HG03103 (cell line): ENCODE results near the gene SUCLG2.
A peak's percentile ranks its signal among the peaks of the same experiment; 100 is the strongest.
"Not testable (repeated sequence)": the region's sequence is repeated elsewhere in the genome, so short reads cannot be mapped to it uniquely, and the experiment has no call there.

Source experiments
- ATAC-seq: cut with Tn5 transposase; IDR thresholded peaks from one replicate; pipeline ENCODE4 v1.9.1; 2021; ENCODE audit warnings: low read depth; ENCODE audit not compliant: unreplicated experiment

The SUCLG2 gene

GRCh38 chr3:67616046-67616445 is 38.4 kb downstream of the SUCLG2 start:
- ATAC-seq = no peak

- no peak for ATAC-seq
Measured at GRCh38 chr3:67614195-67614594, 40.2 kb downstream of the SUCLG2 start.

- no peak for ATAC-seq
Measured at GRCh38 chr3:67610458-67610857, 44.0 kb downstream of the SUCLG2 start.

GRCh38 chr3:67609709-67610108 is 44.7 kb downstream of the SUCLG2 start:
- no peak for ATAC-seq

- ATAC-seq = no peak
Measured at GRCh38 chr3:67608034-67608433, 46.4 kb downstream of the SUCLG2 start.

- no peak for ATAC-seq
Measured at GRCh38 chr3:67605377-67605776, 49.0 kb downstream of the SUCLG2 start.

- ATAC-seq = no peak
Measured at GRCh38 chr3:67602816-67603215, 51.6 kb downstream of the SUCLG2 start.

GRCh38 chr3:67601919-67602608 is 52.3 kb downstream of the SUCLG2 start:
- no peak for ATAC-seq

GRCh38 chr3:67601385-67601784 is 53.0 kb downstream of the SUCLG2 start:
- ATAC-seq = no peak

- no peak for ATAC-seq
Measured at GRCh38 chr3:67599821-67600220, 54.6 kb downstream of the SUCLG2 start.

- ATAC-seq = no peak
Measured at GRCh38 chr3:67598814-67599556, 55.4 kb downstream of the SUCLG2 start.

- ATAC-seq = no peak
Measured at GRCh38 chr3:67595424-67595823, 59.0 kb downstream of the SUCLG2 start.

GRCh38 chr3:67593761-67594234 is 60.6 kb downstream of the SUCLG2 start:
- ATAC-seq = peak; percentile 48

- ATAC-seq = no peak
Measured at GRCh38 chr3:67592057-67592456, 62.4 kb downstream of the SUCLG2 start.

- no peak for ATAC-seq
Measured at GRCh38 chr3:67587811-67588210, 66.6 kb downstream of the SUCLG2 start.

- ATAC-seq = no peak
Measured at GRCh38 chr3:67587301-67587700, 67.1 kb downstream of the SUCLG2 start.

- not testable (repeated sequence) for ATAC-seq
Measured at GRCh38 chr3:67584608-67585007, 69.8 kb downstream of the SUCLG2 start.

GRCh38 chr3:67580430-67581000 is 73.9 kb downstream of the SUCLG2 start:
- no peak for ATAC-seq

- no peak for ATAC-seq
Measured at GRCh38 chr3:67578416-67578815, 76.0 kb downstream of the SUCLG2 start.

GRCh38 chr3:67576441-67576840 is 78.0 kb downstream of the SUCLG2 start:
- ATAC-seq = no peak

- ATAC-seq = no peak
Measured at GRCh38 chr3:67569324-67569723, 85.1 kb downstream of the SUCLG2 start.

GRCh38 chr3:67567893-67568292 is 86.5 kb downstream of the SUCLG2 start:
- ATAC-seq = no peak
